GM12878 (cell line): ENCODE results near the gene FPR1. TPM values are rescaled to one million over a fixed set of nuclear protein-coding genes. Genes with fewer than 3 reads are reported as not detected.

Experiments
- ATAC-seq: fragments of 200-7000 bp; cut with Tn5 transposase; 3 replicates; pipeline ENCODE4 v1.9.1; 2020; ENCODE audit warnings: mild to moderate bottlenecking, moderate library complexity
- BruUV-seq: library from RNA; stranded (reverse); fragments of 400-500 nt; replicated peaks from 2 replicates; lab custom pipeline; 2021; lab: Mats Ljungman, UMichigan
- CTCF ChIA-PET: fragments of 300-600 bp; sonication (Branson Sonifier 250); formaldehyde crosslinking; extraction: SDS; loops from one replicate; lab custom pipeline; 2021; ENCODE audit warnings: inconsistent platforms; lab: Yijun Ruan, JAX
- POLR2A ChIA-PET: fragments of 350-600 bp; formaldehyde crosslinking; extraction: SDS; loops from one replicate; lab custom pipeline; 2021; ENCODE audit warnings: inconsistent platforms; lab: Charles Lee
- RAD21 ChIA-PET: fragments of 300-600 bp; sonication (Branson Sonifier 250); formaldehyde crosslinking; loops from one replicate; lab custom pipeline; 2023; ENCODE audit warnings: antibody characterized with exemption; ENCODE audit not compliant: unreplicated experiment; lab: Charles Lee
- SMC1A ChIA-PET: fragments of 300-600 bp; sonication (Branson Sonifier 250); formaldehyde crosslinking; loops from one replicate; lab custom pipeline; 2023; ENCODE audit not compliant: unreplicated experiment, uncharacterized antibody; lab: Charles Lee
- DNase-seq: peaks from one replicate; pipeline ENCODE4 v3.0.0-alpha.2; 2011; ENCODE audit warnings: low read depth, low spot score
- FAIRE-seq: peaks from 3 replicates; lab custom pipeline; 2011; peaks lifted over from hg19 to GRCh38; lab: Jason Lieb, UNC
- H2AFZ ChIP-seq: 2 replicates; pipeline ENCODE4 v1.6.0; 2011; ENCODE audit warnings: low read depth, low read length, control low read depth; ENCODE audit not compliant: control insufficient read depth
- H3K27ac ChIP-seq: 2 replicates; pipeline ENCODE4 v1.5.1; 2011; ENCODE audit warnings: control low read depth; ENCODE audit not compliant: control insufficient read depth, insufficient read depth
- H3K27me3 ChIP-seq, 2 experiments: replicated peaks in 1 of 2; 2 replicates each; pipeline versions ENCODE4 v1.6.0 to v1.6.1; 2011; ENCODE audit warnings: low read length in 1 of 2; ENCODE audit not compliant: control insufficient read depth in 2 of 2, insufficient read depth in 2 of 2
- H3K36me3 ChIP-seq, 2 experiments: 2 replicates each; pipeline ENCODE4 v1.5.1; 2011; ENCODE audit warnings: low read length in 1 of 2; ENCODE audit not compliant: control insufficient read depth in 2 of 2, insufficient read depth in 2 of 2
- H3K4me1 ChIP-seq: 2 replicates; pipeline ENCODE4 v1.6.1; 2011; ENCODE audit warnings: mild to moderate bottlenecking, low read length, moderate library complexity, mixed read lengths; ENCODE audit not compliant: control insufficient read depth, insufficient read depth
- H3K4me2 ChIP-seq: 2 replicates; pipeline ENCODE4 v1.6.0; 2011; ENCODE audit warnings: control low read depth; ENCODE audit not compliant: control insufficient read depth, insufficient read depth
- H3K4me3 ChIP-seq: fragments of 200-600 bp; sonication (generic); 2 replicates; pipeline ENCODE4 v1.5.1; 2016
- H3K79me2 ChIP-seq: 2 replicates; pipeline ENCODE4 v1.6.0; 2011; ENCODE audit warnings: low read length; ENCODE audit not compliant: control insufficient read depth, insufficient read depth
- H3K9ac ChIP-seq: 2 replicates; pipeline ENCODE4 v1.8.0; 2011; ENCODE audit warnings: low read length, control low read depth, mixed read lengths; ENCODE audit not compliant: control insufficient read depth, insufficient read depth
- H3K9me3 ChIP-seq: replicated peaks from 3 replicates; pipeline ENCODE4 v1.5.1; 2011; ENCODE audit warnings: mild to moderate bottlenecking, low read length; ENCODE audit not compliant: control insufficient read depth, insufficient read depth
- H4K20me1 ChIP-seq: 2 replicates; pipeline ENCODE4 v1.6.0; 2011; ENCODE audit not compliant: control insufficient read depth, insufficient read depth
- BCL3 ChIP-seq: IDR thresholded peaks from 2 replicates; pipeline ENCODE4 v1.6.1; 2011; ENCODE audit warnings: borderline replicate concordance, low read depth, mild to moderate bottlenecking, moderate library complexity, low read length; ENCODE audit not compliant: insufficient read depth, poor library complexity, severe bottlenecking
- BCLAF1 ChIP-seq: fragments of 450-650 bp; IDR thresholded peaks from 2 replicates; pipeline ENCODE4 v1.6.1; 2017; ENCODE audit warnings: antibody characterized with exemption, mild to moderate bottlenecking, moderate library complexity
- BHLHE40 ChIP-seq, 2 experiments: fragments of 450-650 bp in 1 of 2; IDR thresholded peaks; 2 replicates each; pipeline ENCODE4 v1.6.1; 2011 to 2017; ENCODE audit warnings: low read depth in 2 of 2, borderline replicate concordance in 1 of 2, improper control_type of control experiment in 1 of 2, low read length in 1 of 2, mild to moderate bottlenecking in 1 of 2
- BMI1 ChIP-seq: fragments of 450-650 bp; IDR thresholded peaks from 2 replicates; pipeline ENCODE4 v1.6.1; 2016; ENCODE audit warnings: mild to moderate bottlenecking, moderate library complexity, borderline replicate concordance
- CHD4 ChIP-seq: fragments of 200-600 bp; sonication (generic); IDR thresholded peaks from 2 replicates; pipeline ENCODE4 v1.6.1; 2016; ENCODE audit warnings: mild to moderate bottlenecking
- E4F1 ChIP-seq: fragments of 450-650 bp; IDR thresholded peaks from 2 replicates; pipeline ENCODE4 v1.6.1; 2018; ENCODE audit warnings: borderline replicate concordance, mild to moderate bottlenecking; ENCODE audit not compliant: partially characterized antibody
- EED ChIP-seq: sonication (generic); IDR thresholded peaks from 2 replicates; pipeline ENCODE4 v1.6.1; 2016; ENCODE audit warnings: antibody characterized with exemption, low read depth
- MEF2A ChIP-seq: IDR thresholded peaks from 2 replicates; pipeline ENCODE4 v1.6.1; 2011; ENCODE audit warnings: low read depth, mild to moderate bottlenecking, low read length, moderate library complexity; ENCODE audit not compliant: insufficient read depth
- RFX5 ChIP-seq: IDR thresholded peaks from 2 replicates; pipeline ENCODE4 v1.6.1; 2011; ENCODE audit warnings: low read depth, low read length, improper control_type of control experiment
- SUPT20H ChIP-seq: IDR thresholded peaks from 2 replicates; pipeline ENCODE4 v1.6.1; 2011; ENCODE audit warnings: low read depth, mild to moderate bottlenecking, low read length, moderate library complexity, borderline replicate concordance; ENCODE audit not compliant: control insufficient read depth
- ZNF622 ChIP-seq: fragments of 450-650 bp; IDR thresholded peaks from 2 replicates; pipeline ENCODE4 v1.6.1; 2017; ENCODE audit warnings: mild to moderate bottlenecking, inconsistent platforms
- WGBS: methylation state at CpG from one replicate; pipeline ENCODE4 v1.1.6; 2016; ENCODE audit warnings: low lambda C conversion rate; ENCODE audit not compliant: insufficient replicate concordance, insufficient coverage; ENCODE audit errors: missing lambda C conversion rate; 5-methylcytosine and 5-hydroxymethylcytosine counted together
- in situ Hi-C: fragments of 300-500 bp; cut with MboI; formaldehyde crosslinking; loops from 9 replicates; pipeline ENCODE4 v1.14.3; 2018; ENCODE audit warnings: mixed read lengths
- intact Hi-C: fragments of 100-400 bp; cut with micrococcal nuclease; formaldehyde crosslinking; loops from one replicate; pipeline ENCODE4 v1.14.2; 2022; ENCODE audit not compliant: unreplicated experiment
- polyA plus RNA-seq, 11 experiments: library from polyadenylated mRNA; depleted of rRNA in 4 of 11; unstranded in 6 of 11; stranded (reverse) in 5 of 11; fragments of >200 nt; fragmentation: Nextera tagmentation in 4 of 11; fragmentation: Illumina TruSeq in 1 of 11; extraction: Ambion mirVana in 4 of 11; extraction: Trizol in 1 of 11; gene quantifications; 1 replicate in 1 of 11; 2 replicates in 10 of 11; pipeline versions ENCODE4 v1.2.1 to v1.2.3, GENCODE V29; 2011 to 2016; ENCODE audit warnings: inconsistent platforms in 2 of 11, missing spikeins in 2 of 11, low read depth in 1 of 11
- total RNA-seq, 4 experiments: library from RNA; depleted of rRNA in 3 of 4; stranded (reverse); fragments of >200 nt in 3 of 4; fragmentation: Illumina TruSeq in 1 of 4; extraction: Trizol in 1 of 4; gene quantifications; 2 replicates each; pipeline versions ENCODE4 v1.2.1 to v1.2.3, GENCODE V29; 2013 to 2021
- TF ChIP-seq, protein P1 (sequence below): IDR thresholded peaks from 2 replicates; pipeline ENCODE4 v1.6.1; 2012; ENCODE audit warnings: low read length, inconsistent platforms

Gene FPR1
- total and polyA plus RNA-seq, 10 of the 15 experiments (the other 5 are each of a cell fraction or from before 2014, with no cell fraction given): not detected

- no TSS peak for BruUV-seq
- no peak overlapping the region for H3K27ac ChIP-seq
- no peak overlapping the region for H3K4me3 ChIP-seq
- 0% methylated on average over 1 of the region's 1 CpG for WGBS
- no peak for TF ChIP-seq SUPT20H
- no peak for TF ChIP-seq BCLAF1
- TF ChIP-seq BMI1: no peak
- TF ChIP-seq MEF2A: no peak
- no peak for TF ChIP-seq ZNF622
- TF ChIP-seq CHD4: no peak
- TF ChIP-seq, protein P1, sequence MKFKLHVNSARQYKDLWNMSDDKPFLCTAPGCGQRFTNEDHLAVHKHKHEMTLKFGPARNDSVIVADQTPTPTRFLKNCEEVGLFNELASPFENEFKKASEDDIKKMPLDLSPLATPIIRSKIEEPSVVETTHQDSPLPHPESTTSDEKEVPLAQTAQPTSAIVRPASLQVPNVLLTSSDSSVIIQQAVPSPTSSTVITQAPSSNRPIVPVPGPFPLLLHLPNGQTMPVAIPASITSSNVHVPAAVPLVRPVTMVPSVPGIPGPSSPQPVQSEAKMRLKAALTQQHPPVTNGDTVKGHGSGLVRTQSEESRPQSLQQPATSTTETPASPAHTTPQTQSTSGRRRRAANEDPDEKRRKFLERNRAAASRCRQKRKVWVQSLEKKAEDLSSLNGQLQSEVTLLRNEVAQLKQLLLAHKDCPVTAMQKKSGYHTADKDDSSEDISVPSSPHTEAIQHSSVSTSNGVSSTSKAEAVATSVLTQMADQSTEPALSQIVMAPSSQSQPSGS: no peak
- no peak for TF ChIP-seq BCL3
- TF ChIP-seq RFX5: no peak
- no peak for TF ChIP-seq BHLHE40 (IDR thresholded peaks at IDR 0.05; ENCODE audit: borderline replicate concordance in 1 of 2, low read depth in 2 of 2, low read length in 1 of 2)
- no peak for TF ChIP-seq EED
- TF ChIP-seq E4F1: no peak
- TF ChIP-seq, all 136 proteins: peak for 0
- no peak for ATAC-seq
- no peaks in the 10 kb centered on the region for H3K36me3 ChIP-seq
- FAIRE-seq: no peak
- no peaks in the 10 kb centered on the region for H4K20me1 ChIP-seq
- ChIA-PET CTCF (no interaction called here), POLR2A (no interaction called here), RAD21 (no interaction called here), SMC1A (interaction anchor here (1.0 kb wide), 1 partner anchor 66 kb away, joined by 3 read pairs; no protein-coding TSS in a partner anchor)
- H2AFZ ChIP-seq: no peak overlapping the region
- in situ Hi-C loops: no loop called here
- H3K79me2 ChIP-seq: no peaks in the 10 kb centered on the region
- no peak overlapping the region for H3K4me2 ChIP-seq
- no peaks in the 10 kb centered on the region for H3K27me3 ChIP-seq
- no peaks in the 10 kb centered on the region for H3K4me1 ChIP-seq
- no peak overlapping the region for H3K9ac ChIP-seq
- no peak for DNase-seq
- H3K9me3 ChIP-seq: no peaks in the 10 kb centered on the region; the same call in 2 of the 3 replicates
- intact Hi-C loops: no loop called here
These were observed 40.0 kb downstream of the FPR1 start for GRCh38 chr19:51711702-51712101.
